Bronchial epithelial cell (primary cell): ENCODE measurements around the gene LCN10. TPM values are rescaled to one million over a fixed set of nuclear protein-coding genes. Genes with fewer than 3 reads are reported as not detected.
A peak's percentile ranks its signal among the peaks of the same experiment; 100 is the strongest.
"Not testable (repeated sequence)": the region's sequence is repeated elsewhere in the genome, so short reads cannot be mapped to it uniquely, and the experiment has no call there.

Experiments
- DNase-seq: peaks from one replicate; pipeline ENCODE4 v3.0.0-alpha.2; 2010; ENCODE audit warnings: low read depth
- FAIRE-seq: peaks from 2 replicates; lab custom pipeline; 2011; peaks lifted over from hg19 to GRCh38; lab: Jason Lieb, UNC
- H3K27me3 ChIP-seq: 2 replicates; pipeline ENCODE4 v1.5.1; 2011; ENCODE audit warnings: low read length; ENCODE audit not compliant: control insufficient read depth, insufficient read depth
- H3K36me3 ChIP-seq: 2 replicates; pipeline ENCODE4 v1.5.1; 2011; ENCODE audit warnings: low read length; ENCODE audit not compliant: control insufficient read depth, insufficient read depth
- H3K4me3 ChIP-seq: 2 replicates; pipeline ENCODE4 v1.5.1; 2011; ENCODE audit warnings: mild to moderate bottlenecking, low read depth, low read length, control low read depth
- CTCF ChIP-seq: IDR thresholded peaks from 2 replicates; pipeline ENCODE4 v1.5.1; 2011; ENCODE audit warnings: mild to moderate bottlenecking, moderate library complexity, low read length, control low read depth, inconsistent platforms; ENCODE audit not compliant: insufficient read depth, severe bottlenecking
- total RNA-seq: library from RNA; depleted of rRNA; stranded (reverse); fragments of >200 nt; gene quantifications from 2 replicates; pipeline ENCODE4 v1.2.1, GENCODE V29; 2014

LCN10 gene
- total RNA-seq, 1 donor from 2014 or later: not detected

GRCh38 chr9:136760834-136761544, 18.2 kb upstream of the LCN10 start:
- DNase-seq: peak; percentile 52
- not testable (repeated sequence) for FAIRE-seq, H3K27me3 ChIP-seq, H3K36me3 ChIP-seq, H3K4me3 ChIP-seq
- peak; percentile 67 for TF ChIP-seq CTCF

GRCh38 chr9:136760424-136760823, 17.7 kb upstream of the LCN10 start:
- DNase-seq: no peak
- H3K4me3 ChIP-seq: no peak overlapping the region
- FAIRE-seq: no peak
- peaks cover 3% of the 10 kb centered on the region for H3K27me3 ChIP-seq
- H3K36me3 ChIP-seq: no peaks in the 10 kb centered on the region
- no peak for TF ChIP-seq CTCF

DNA sequence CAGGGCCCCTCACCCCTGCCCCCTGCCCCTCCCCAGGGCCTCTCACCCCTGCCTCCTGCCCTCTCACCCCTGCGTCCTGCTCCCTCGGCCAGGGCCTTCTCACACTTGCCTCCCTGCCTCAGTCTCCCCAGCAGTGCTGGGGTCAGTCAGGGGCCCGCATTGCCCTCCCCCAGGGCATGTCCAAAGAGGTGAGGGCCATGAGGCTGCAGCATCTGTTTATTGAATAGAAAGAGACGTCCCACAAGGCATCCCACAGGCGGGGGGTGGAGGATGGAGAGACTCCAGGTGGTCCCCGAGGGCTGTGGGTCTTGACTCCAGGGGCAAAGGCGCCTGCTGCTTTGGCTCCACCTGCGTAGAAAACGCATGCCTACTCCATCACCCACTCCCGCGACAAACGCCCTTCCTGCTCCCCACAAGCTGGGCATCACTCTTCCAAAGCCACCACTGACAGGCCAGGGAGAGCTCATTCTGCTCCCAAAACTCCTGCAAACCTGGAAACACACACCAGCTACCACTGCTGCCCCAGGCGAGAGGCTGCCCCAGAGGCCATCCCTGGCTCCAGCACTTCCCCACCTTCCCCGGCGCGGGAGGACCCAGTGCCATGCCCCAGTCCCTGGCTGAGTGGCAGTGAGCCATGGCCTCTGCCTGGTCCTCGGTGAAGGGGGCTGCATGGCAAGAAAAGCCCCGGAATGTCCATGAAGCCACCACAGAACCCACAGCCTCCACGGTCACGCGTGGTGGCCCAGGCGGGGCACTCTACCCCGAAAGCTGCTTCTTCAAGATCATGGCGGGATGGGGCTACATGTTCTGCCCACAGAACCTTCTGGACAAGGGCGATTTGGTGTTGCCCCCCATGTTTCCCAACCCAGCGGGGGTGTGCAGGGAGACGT, 16.9 kb upstream of the LCN10 start:
- no peak for TF ChIP-seq CTCF
- no peak for DNase-seq
- peaks cover 3% of the 10 kb centered on the region for H3K27me3 ChIP-seq
- H3K4me3 ChIP-seq: no peak overlapping the region
- no peak for FAIRE-seq
- H3K36me3 ChIP-seq: no peaks in the 10 kb centered on the region

- FAIRE-seq (no peak), DNase-seq (no peak)
- Histone ChIP-seq H3K36me3 (no peaks in the 10 kb centered on the region), H3K4me3 (no peak overlapping the region), H3K27me3 (peaks cover 1% of the 10 kb centered on the region)
- no peak for TF ChIP-seq CTCF
Measured at GRCh38 chr9:136759001-136759400, 16.3 kb upstream of the LCN10 start.

- FAIRE-seq (no peak), DNase-seq (no peak)
- Histone ChIP-seq H3K36me3 (no peaks in the 10 kb centered on the region), H3K27me3 (no peaks in the 10 kb centered on the region), H3K4me3 (no peak overlapping the region)
- TF ChIP-seq CTCF: no peak
Measured at GRCh38 chr9:136757751-136758140, 15.0 kb upstream of the LCN10 start.
